HG03159 (cell line): ENCODE data around the gene PSENEN.
"Not testable (repeated sequence)": the region's sequence is repeated elsewhere in the genome, so short reads cannot be mapped to it uniquely, and the experiment has no call there.

Experiments
- ATAC-seq: cut with Tn5 transposase; IDR thresholded peaks from one replicate; pipeline ENCODE4 v1.9.1; 2021; ENCODE audit warnings: mild to moderate bottlenecking, moderate library complexity; ENCODE audit not compliant: unreplicated experiment

The PSENEN gene

DNA sequence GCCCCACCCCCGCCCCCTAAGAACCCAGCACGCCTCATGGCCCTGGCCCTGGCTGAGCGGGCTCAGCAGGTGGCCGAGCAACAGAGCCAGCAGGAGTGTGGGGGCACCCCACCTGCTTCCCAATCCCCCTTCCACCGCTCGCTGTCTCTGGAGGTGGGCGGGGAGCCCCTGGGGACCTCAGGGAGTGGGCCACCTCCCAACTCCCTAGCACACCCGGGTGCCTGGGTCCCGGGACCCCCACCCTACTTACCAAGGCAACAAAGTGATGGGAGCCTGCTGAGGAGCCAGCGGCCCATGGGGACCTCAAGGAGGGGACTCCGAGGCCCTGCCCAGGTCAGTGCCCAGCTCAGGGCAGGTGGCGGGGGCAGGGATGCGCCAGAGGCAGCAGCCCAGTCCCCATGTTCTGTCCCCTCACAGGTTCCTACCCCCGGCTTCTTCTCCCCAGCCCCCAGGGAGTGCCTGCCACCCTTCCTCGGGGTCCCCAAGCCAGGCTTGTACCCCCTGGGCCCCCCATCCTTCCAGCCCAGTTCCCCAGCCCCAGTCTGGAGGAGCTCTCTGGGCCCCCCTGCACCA is 41.9 kb downstream of the PSENEN start:
- ATAC-seq = no peak

DNA sequence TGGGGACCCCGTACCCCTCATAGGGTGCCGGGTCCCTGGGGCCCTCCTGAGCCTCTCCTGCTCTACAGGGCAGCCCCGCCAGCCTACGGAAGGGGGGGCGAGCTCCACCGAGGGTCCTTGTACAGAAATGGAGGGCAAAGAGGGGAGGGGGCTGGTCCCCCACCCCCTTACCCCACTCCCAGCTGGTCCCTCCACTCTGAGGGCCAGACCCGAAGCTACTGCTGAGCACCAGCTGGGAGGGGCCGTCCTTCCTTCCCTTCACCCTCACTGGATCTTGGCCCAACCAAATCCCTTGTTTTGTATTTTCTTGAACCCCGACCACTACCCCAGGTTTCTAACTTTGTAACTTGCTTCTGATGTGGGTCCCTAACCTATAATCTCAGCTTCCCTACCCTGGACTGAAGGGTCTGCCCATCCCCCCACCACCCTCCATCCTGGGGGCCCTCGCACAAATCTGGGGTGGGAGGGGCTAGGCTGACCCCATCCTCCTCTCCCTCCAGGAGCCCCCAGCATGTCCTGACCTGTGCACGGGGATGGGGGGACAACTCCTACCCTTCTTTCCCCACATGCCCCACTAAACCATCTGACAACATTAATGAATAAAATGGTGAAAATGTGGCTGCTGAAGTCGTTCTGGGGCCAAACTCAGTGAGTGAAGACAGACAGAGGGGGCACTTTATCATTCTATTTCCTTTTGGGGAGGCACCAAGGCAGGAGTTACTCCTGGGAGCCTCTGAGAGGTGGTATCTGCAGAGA is 42.9 kb downstream of the PSENEN start:
- ATAC-seq = no peak

DNA sequence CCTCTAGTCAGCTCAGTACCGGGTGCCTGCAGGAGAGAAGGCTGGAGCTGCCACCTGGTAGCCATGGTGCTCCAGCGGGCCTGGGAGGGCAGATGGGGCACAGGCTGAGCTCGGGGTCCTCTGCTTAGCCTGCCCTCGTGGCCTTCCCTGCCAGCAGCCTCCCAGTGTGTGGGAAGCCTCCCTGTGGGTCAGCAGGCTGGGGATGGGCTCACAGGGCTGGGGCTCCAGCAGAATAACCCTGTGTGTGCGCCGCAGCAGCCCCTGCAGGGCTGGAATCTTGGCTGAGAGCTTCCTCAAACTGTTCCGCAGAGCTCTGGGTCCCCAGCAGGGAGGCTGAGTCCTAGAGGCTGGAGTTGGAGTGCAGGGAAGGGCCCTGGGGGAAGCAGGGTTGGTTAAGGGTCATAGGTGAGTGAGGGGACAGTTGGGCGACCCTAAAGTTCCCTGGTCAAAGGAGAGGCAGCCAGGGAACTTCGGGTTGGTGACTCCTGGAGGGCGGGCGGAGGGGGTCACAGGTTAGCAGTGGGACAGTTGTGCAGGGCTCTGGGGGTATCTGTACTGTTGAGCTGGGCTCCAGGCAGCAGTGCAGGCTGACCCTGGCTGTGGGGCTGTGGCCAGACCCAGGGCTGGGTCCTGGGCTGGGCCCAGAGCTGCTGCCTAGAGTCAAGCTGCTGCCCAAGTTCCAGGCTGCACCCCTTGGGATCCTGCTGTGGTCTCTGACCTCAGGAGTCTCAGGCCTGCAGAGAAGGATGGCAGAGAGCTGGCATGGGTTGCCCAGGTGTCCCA is 43.9 kb downstream of the PSENEN start:
- no peak for ATAC-seq

DNA sequence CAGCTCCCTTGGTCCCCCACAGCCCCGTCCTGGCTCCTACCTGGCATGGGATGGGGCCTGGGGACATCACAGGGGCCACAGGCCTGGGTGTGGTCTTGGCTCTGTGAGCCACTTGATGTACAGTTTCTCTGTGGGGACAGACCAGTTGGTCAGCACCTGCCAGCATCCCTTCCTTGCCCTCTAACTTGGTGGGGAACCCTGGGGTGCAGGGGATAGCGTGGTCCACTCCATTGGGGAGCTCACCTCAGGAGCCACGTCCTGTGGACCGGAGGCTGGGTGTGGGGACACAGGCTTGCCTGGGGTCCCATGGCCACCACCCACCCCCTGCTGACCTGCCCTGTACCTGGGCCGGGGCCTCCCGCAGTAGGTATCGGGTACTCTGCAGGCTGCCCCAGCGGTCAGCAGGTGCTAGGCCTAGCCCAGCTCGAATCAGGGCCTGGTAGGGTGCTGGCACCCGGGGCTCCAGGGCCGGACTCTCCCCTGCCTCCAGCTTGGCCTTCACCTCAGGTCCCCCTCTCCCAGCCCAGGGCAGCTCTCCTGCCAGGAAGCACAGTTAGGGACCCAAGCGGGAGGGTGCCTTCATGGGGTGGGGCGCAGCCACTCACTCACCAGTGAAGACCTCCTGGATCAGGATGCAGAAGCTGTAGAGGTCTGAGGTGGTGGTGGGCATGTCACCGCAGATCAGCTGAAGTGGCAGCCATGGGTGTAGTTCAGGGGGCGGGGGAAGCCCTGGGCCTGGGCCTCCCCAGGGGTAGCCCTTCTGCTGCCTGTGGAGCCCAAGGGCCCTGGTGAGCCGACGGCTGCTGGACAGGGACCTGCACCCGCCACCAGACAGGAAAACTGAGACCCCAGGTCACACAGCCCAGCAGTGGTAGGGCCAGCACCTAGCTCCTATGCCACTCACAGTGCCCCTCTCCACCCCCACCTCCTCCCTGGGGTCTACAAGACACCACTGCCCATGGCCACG is 44.8 kb downstream of the PSENEN start:
- ATAC-seq = no peak

DNA sequence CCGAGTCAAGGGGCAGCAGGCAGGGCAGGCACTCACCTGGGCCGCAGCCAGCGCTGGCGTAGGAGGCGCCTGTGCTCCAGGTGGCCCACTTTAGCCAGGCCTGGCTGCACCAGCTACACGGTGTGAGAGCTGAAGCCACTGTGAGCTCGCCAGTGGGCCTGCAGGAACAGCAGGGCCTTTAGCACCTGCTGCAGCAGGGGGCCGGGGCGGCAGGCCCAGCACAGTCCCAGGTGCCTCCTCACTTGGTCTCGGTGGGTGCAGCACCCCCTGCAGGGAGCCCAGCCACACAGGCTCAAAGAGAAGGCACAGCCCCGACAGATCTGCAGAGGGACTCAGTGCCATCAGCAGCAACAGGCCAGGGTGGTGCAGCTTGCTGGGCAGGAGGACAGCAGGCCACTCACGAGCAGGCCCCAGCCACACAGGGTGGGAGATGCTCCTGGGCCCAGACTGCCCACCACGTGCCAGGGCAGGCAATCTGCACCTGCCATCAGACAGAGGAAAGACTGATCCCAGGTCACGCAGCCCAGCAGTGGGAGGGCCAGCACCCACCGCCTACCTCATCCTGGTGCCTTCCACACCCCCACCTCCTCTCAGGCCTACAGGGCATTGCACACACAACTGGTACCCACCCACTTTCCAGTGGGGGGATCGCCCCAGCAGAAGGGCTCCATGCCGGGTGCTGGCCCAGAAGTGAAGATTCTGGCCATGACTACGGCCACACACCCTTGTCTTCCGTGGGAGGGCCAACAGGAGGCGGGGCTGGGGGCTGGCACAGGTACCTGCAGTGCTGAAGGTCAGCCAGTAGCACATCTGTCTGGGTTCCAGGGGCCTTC is 45.7 kb downstream of the PSENEN start:
- ATAC-seq = no peak

DNA sequence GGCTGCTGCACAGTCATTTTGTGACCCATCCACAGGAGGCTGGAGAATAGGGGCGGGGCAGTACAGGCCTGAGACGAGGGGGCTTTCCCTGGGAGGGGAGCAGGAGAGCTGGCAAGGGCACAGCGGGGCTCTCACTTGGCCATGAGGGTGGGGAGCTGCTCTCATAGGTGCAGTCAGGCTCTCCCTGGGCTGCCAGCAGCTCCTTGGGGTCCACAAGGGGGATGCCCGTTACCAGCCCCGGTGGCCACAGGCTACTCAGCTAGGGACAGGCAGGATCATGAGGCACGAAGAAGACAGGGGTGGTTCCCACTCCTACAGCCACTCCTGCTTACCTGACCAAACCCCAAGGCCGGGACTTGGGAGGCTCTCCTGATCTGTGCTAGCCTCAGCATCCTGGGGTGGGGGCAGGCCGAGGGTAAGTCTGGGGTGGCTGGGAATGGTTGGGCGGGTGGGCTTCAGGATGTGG is 46.4 kb downstream of the PSENEN start:
- ATAC-seq = no peak

DNA sequence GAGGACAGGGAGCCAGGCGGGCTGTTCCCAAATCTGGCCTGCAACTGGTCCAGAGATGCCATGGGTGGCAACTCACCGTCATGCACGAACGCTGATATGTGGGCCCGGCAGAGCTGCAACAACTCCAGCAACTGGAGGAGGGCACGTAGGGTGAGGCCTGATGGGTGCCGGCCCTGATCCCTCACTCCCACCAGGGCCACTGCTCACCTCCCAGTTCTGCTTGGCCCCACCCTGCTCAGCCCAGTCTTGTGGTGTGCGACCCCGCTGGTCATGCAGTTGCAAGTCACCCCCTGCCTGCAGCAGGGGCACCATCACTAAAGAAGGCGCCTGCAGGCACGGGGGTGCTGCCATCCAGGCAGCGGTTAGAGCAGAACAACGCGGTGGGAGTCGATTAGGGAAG is 46.9 kb downstream of the PSENEN start:
- no peak for ATAC-seq

DNA sequence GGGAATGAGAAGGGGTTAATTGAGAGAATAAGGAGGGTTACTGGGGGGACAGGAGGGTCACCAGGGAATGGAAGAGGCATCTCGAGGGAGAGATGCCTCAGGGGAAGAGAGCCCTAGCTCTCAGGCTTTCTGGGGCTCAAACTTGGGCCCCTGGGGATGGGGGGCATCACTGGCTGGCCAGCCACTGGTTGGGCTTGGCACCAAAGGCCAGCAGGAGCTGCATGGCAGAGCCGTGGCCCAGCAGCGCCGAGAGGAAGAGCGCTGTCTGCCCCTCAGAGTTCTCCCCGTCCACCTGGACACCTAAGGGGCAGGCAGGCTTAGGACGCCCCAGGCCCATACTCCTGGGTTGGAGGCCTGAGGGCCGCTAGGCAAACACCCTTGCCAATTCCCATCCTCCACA is 47.4 kb downstream of the PSENEN start:
- no peak for ATAC-seq

DNA sequence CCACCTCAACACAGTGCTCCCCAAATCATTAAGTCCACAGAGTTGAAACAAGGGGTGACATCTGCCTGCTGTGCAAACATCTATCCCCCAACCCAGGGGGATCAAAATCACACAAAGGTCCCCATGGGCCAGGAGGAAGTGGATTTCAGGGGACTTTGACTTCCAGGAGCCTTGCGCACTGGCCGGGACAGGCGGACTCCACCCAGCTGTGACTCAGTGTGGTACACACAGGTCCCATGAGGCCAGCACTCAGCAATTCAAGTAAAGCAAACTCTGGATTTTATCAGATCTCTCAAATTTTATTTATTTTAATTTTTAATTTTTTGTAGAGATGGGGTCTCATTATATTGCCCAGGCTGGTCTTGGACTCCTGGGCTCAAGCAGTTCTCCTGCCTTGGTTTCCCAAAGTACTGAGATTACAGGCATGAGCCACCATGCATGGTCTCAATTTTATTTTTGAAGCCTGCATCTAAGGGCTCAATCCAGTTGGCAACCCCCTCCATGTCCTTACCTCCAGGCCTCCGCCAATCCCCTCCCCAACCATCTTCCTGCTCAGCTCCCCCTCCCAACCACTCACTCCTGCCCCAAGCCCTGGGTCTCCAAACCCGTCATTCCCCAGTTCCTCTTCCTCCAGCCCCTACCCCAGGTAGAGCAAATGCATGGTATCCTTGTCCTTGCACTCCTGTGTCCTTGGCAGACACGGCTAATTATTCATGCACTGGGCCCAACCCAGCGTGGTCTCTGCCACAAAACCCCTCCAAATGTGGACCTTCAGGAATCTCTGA is 48.1 kb downstream of the PSENEN start:
- no peak for ATAC-seq

DNA sequence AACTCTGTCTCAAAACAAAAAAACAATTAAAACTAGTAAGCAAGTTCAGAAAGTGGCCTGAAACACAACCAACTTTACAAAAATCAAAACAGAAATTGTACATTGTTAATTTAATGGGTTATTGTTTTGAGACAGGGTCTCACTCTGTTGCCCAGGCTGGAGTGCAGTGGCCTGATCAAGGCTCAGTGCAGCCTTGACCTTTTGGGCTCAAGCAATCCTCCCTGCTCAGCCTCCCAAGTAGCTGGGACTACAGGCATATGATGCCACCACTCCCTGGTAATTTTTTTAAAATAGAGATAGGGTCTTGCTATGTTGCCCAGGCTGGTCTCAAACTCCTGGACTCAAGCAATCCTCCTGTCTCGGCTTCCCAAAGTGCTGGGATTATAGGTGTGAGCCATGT is 50.1 kb downstream of the PSENEN start:
- not testable (repeated sequence) for ATAC-seq
